Small intestine (tissue), 7 donors: ENCODE data around the gene TFF1. TPM values are rescaled to one million over a fixed set of nuclear protein-coding genes. Genes with fewer than 3 reads are reported as not detected.

Experiments used
- DNase-seq, 2 donors: peaks; one replicate each; pipeline versions ENCODE4 v3.0.0 to v3.0.0-alpha.2; 2013
- FAIRE-seq: peaks from 2 replicates; lab custom pipeline; 2012; peaks lifted over from hg19 to GRCh38; lab: Jason Lieb, UNC
- H3K27ac ChIP-seq, 3 donors: one replicate each; pipeline ENCODE4 v1.5.1; 2013; ENCODE audit warnings: low read length in 2 of 3, mild to moderate bottlenecking in 2 of 3, control low read depth in 1 of 3, inconsistent platforms in 1 of 3, low read depth in 1 of 3, moderate library complexity in 1 of 3
- H3K27me3 ChIP-seq, 3 donors: one replicate each; pipeline ENCODE4 v1.6.1; 2013; ENCODE audit warnings: low read length in 3 of 3, inconsistent platforms in 1 of 3; ENCODE audit not compliant: control insufficient read depth in 3 of 3, insufficient read depth in 3 of 3
- H3K36me3 ChIP-seq, 3 donors: one replicate each; pipeline ENCODE4 v1.6.1; 2013; ENCODE audit warnings: low read length in 3 of 3, inconsistent platforms in 1 of 3, low read depth in 1 of 3, mild to moderate bottlenecking in 1 of 3, moderate library complexity in 1 of 3; ENCODE audit not compliant: control insufficient read depth in 3 of 3, insufficient read depth in 2 of 3
- H3K4me1 ChIP-seq, 3 donors: one replicate each; pipeline ENCODE4 v1.6.1; 2013; ENCODE audit warnings: low read length in 2 of 3, inconsistent platforms in 1 of 3, low read depth in 1 of 3, mild to moderate bottlenecking in 1 of 3, moderate library complexity in 1 of 3; ENCODE audit not compliant: control insufficient read depth in 3 of 3, insufficient read depth in 2 of 3
- H3K4me3 ChIP-seq, 3 donors: one replicate each; pipeline ENCODE4 v1.5.1; 2013; ENCODE audit warnings: low read length in 3 of 3, control low read depth in 1 of 3, inconsistent platforms in 1 of 3, low read depth in 1 of 3, mild to moderate bottlenecking in 1 of 3, moderate library complexity in 1 of 3
- H3K9me3 ChIP-seq, 2 donors: one replicate each; pipeline ENCODE4 v1.6.1; 2013; ENCODE audit warnings: low read depth in 1 of 2, low read length in 1 of 2; ENCODE audit not compliant: control insufficient read depth in 2 of 2, insufficient read depth in 1 of 2
- WGBS, 3 donors: extraction: QIAGEN DNeasy Blood & Tissue Kit; methylation state at CpG; one replicate each; pipeline ENCODE4 v1.1.7; 2013; 5-methylcytosine and 5-hydroxymethylcytosine counted together
- polyA plus RNA-seq, 4 donors: library from polyadenylated mRNA; stranded (reverse) in 3 of 4; unstranded in 1 of 4; fragments of 200-250 nt in 3 of 4; fragments of 120-200 nt in 1 of 4; gene quantifications; one replicate each; pipeline versions ENCODE4 v1.2.1 to v1.2.3, GENCODE V29; 2013
- donor health status: healthy with polysubstance abuse.
- donor health status: control.
- donor health status: control.
- donor health status: Bipolar disorder and iron deficiency.
- donor health status: healthy.

The TFF1 gene
- polyA plus RNA-seq, 4 donors, result 14.5 to 187 (median 137) TPM

DNA sequence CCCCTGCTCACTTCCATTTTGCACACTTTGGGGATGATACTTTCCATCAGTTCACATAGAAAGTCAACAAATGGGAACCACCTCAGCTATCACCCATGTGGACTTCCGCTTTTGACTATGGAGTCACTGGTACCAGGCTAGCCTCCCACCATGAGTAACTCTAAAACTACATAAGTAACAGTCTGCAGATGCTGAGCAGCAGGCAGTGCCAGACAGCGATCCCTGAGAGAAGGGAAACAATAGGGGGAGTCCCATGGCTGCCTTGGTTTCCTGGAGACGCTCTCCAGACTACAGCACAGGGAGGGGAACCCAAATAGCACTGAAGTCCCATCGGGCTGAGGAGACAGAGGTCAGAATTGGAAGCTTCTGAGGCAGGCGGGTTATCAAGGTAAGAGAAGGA is 12.7 kb downstream of the TFF1 start:
- WGBS, 3 donors, result 79 to 85% (median 85%) methylated on average over 5 of the region's 5 CpGs

GRCh38 chr21:42352441-42353095 is 13.8 kb downstream of the TFF1 start:
- Histone ChIP-seq H3K36me3 (no peaks in the 10 kb centered on the region), H3K4me3 (no peak overlapping the region), H3K27ac (no peak overlapping the region), H3K27me3 (peaks cover 0 to 2% (median 0%) of the 10 kb centered on the region in 3 donors), H3K9me3 (peaks cover 0 to 27% of the 10 kb centered on the region in 2 donors), H3K4me1 (peaks cover 0 to 7% (median 0%) of the 10 kb centered on the region in 3 donors)
- DNase-seq (no peak), FAIRE-seq (no peak)
- 84 to 91% (median 87%) methylated on average over 14 of the region's 14 CpGs for WGBS, 3 donors

More for the DNA sequence above, 12.7 kb downstream of the TFF1 start:
- no peaks in the 10 kb centered on the region for H3K36me3 ChIP-seq
- no peak for DNase-seq
- H3K9me3 ChIP-seq, result peaks cover 0 to 27% of the 10 kb centered on the region in 2 donors
- no peak overlapping the region for H3K4me3 ChIP-seq
- no peak for FAIRE-seq
- peaks cover 0 to 7% (median 0%) of the 10 kb centered on the region in 3 donors for H3K4me1 ChIP-seq
- peaks cover 0 to 2% (median 0%) of the 10 kb centered on the region in 3 donors for H3K27me3 ChIP-seq
- H3K27ac ChIP-seq, result no peak overlapping the region

DNA sequence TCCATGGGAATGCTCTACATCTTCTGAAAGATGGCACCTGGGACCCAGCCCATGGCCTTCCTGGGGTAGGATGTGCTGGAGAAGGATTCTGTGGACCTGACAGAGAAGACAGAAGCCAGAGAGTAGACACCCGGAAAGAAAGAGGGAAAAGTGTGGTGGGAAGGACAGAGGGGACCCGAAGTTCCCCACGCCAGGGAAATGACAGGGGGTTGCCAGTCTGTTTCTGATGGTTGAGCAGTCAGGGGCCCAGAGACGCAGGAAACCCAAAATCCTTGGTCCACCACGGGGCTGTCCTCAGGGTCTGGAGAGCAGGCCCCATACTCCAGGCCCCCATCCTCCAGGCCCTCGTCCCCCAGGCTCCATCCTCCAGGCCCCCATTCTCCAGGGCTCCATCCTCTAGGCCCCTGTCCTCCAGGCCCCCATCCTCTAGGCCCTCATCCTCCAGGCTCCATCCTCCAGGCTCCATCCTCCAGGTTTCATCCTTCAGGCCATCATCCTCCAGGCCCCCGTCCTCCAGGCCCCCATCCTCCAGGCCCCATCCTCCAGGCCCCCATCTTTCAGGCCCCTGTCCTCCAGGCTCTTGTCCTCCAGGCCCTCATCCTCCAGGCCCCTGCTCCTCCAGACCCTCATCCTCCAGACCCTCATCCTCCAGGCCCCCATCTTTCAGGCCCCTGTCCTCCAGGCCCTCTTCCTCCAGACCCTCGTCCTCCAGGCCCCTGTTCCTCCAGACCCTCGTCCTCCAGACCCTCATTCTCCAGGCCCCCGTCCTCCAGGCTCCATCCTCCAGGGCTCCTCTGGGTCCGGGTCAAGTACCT is 14.5 kb downstream of the TFF1 start:
- WGBS, 3 donors, result 71 to 82% (median 76%) methylated on average over 10 to 11 of the region's 11 CpGs
- no peak for DNase-seq

DNA sequence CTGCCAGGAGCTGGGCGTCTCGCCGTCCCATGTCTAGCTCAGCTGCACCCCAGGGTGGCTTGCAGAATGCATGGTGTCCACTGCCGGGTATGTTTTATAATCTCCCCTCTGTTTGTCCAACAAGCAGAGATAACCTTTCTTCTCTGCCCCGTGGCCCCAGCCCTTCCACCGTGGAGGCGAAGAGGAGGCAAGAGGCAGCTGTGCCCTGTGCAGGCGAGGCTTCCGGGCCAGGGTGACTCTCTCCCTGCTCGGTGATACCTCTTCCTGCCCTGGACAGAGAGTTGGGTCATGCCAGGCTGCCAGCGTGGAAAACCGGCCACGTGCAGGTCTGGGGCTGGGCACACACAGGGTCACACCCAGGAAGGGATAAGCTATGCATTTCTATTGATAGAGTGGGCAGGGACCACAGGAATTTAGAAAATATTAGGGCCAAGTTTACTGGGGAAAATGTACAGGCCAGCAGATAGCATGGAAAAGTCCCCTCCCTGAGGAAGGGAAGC is 15.4 kb downstream of the TFF1 start, which contains the start of gene TFF2:
Gene TFF2 (minus strand): TSS at position 68 of the 500 bp plus-strand sequence. CDS start 37 bp downstream, at position 31.
- WGBS, 3 donors, result 63 to 70% (median 65%) methylated on average over 13 of the region's 13 CpGs
- H3K4me3 ChIP-seq, result no peak within 1 kb of the TSS
- peaks cover 0 to 7% (median 0%) of the 10 kb centered on the region in 3 donors for H3K4me1 ChIP-seq
- no peak for DNase-seq
- H3K27ac ChIP-seq, result no peak within 1 kb of the TSS
- no peak for FAIRE-seq
- no peaks in the 10 kb centered on the region for H3K36me3 ChIP-seq
- H3K9me3 ChIP-seq, result peaks cover 0 to 13% of the 10 kb centered on the region in 2 donors
- H3K27me3 ChIP-seq, result no peaks in the 10 kb centered on the region

More for the DNA sequence above, 14.5 kb downstream of the TFF1 start:
- Histone ChIP-seq H3K27me3 (no peaks in the 10 kb centered on the region), H3K9me3 (peaks cover 0 to 19% of the 10 kb centered on the region in 2 donors), H3K27ac (no peak overlapping the region), H3K36me3 (no peaks in the 10 kb centered on the region), H3K4me1 (peaks cover 0 to 7% (median 0%) of the 10 kb centered on the region in 3 donors), H3K4me3 (no peak overlapping the region)
- no peak for FAIRE-seq

DNA sequence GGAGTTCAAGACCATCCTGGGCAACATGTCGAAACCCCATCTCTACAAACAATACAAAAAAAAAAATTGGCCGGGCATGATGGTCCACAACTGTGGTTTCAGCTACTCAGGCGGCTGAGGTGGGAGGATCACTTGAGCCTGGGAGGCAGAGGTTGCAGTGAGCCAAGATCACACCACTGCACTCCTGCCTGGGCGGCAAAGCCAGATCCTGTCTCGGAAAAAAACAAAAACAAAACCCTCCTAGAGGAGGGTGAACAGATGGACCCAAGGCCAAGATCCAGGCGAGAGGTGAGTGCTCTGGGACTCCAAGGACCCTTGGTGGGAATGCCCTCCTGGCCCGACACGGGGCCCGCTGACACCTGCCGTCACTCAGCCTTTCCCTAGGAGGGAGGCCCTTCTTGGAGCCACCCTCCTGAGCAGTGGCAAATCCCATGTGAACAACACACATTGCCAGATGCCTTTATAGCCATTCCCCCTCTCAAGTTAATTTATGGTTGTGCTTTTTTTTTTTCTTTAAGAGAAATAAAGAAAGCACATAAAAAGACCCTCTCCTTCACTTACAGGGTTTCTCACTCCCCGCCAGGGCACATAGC is 15.9 kb downstream of the TFF1 start:
- Histone ChIP-seq H3K9me3 (peaks cover 0 to 10% of the 10 kb centered on the region in 2 donors), H3K4me1 (peaks cover 0 to 7% (median 0%) of the 10 kb centered on the region in 3 donors), H3K36me3 (no peaks in the 10 kb centered on the region), H3K4me3 (no peak overlapping the region), H3K27ac (no peak overlapping the region), H3K27me3 (no peaks in the 10 kb centered on the region)
- FAIRE-seq, result no peak
- WGBS, 3 donors, result 83 to 86% (median 85%) methylated on average over 11 of the region's 11 CpGs
- DNase-seq, result no peak

DNA sequence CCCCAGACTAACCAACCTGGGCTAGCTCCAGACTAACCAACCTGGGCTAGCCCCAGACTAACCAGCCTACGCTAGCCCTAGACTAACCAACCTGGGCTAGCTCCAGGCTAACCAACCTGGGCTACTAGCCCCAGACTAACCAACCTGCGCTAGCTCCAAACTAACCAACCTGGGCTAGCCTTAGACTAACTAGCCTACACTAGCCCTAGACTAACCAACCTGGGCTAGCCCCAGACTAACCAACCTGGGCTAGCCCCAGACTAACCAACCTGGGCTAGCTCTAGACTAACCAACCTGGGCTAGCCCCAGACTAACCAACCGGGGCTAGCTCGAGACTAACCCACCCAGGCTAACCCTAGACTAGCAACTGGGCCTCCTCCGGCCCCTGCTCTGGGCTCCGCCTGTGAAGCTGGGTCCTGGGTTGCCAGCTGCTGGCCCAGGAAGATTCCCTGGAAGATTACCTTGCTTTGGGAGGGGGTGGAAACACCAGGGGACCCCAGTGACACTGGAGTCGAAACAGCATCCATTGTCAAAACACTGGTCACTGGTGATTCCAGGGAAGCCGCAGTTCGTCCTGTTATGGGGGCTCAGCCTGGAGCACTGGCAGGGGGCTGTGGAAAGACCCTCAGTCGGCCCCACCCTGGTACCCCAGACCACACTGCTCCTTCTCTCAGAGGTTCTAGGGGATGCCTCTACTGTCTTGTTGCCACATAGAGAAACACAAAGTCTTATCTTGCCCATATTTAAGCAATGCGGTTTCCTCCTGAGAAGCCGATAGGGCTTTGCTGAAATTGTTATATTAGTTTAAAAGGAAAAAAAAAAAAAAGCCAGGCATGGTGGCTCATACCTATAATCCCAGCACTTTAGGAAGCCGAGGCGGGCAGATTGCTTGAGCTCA is 16.7 kb downstream of the TFF1 start:
- no peaks in the 10 kb centered on the region for H3K36me3 ChIP-seq
- H3K4me3 ChIP-seq, result no peak overlapping the region
- H3K27ac ChIP-seq, result no peak overlapping the region
- FAIRE-seq (no peak), DNase-seq (no peak)
- peaks cover 0 to 7% (median 0%) of the 10 kb centered on the region in 3 donors for H3K4me1 ChIP-seq
- WGBS, 3 donors, result 83 to 87% (median 84%) methylated on average over 14 of the region's 14 CpGs
- H3K9me3 ChIP-seq, result peaks cover 0 to 7% of the 10 kb centered on the region in 2 donors
- no peaks in the 10 kb centered on the region for H3K27me3 ChIP-seq

DNA sequence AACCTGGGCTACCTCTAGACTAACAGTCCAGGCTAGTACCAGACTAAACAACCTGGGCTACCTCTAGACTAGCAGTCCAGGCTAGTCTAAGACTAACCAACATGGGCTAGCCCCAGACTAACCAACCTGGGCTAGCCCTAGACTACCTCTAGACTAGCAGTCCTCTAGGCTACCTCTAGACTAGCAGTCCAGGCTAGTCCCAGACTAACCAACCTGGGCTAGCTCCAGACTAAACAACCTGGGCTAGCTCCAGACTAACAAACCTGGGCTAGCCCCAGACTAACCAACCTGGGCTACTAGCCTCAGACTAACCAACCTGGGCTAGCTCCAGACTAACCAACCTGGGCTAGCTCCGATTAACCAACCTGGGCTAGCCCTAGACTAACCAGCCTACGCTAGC is 17.6 kb downstream of the TFF1 start:
- Histone ChIP-seq H3K9me3 (peaks cover 0 to 2% of the 10 kb centered on the region in 2 donors), H3K27ac (no peak overlapping the region), H3K4me1 (peaks cover 0 to 7% (median 0%) of the 10 kb centered on the region in 3 donors), H3K27me3 (no peaks in the 10 kb centered on the region), H3K36me3 (no peaks in the 10 kb centered on the region), H3K4me3 (no peak overlapping the region)
- 97 to 100% (median 98%) methylated on average over 2 of the region's 2 CpGs for WGBS, 3 donors
- no peak for FAIRE-seq
- no peak for DNase-seq
